ES-I3 (cell line): ENCODE results near the gene TFDP2.
A peak's percentile ranks its signal among the peaks of the same experiment; 100 is the strongest.

ENCODE experiments used
- H3K36me3 ChIP-seq: 2 replicates; pipeline ENCODE4 v1.6.1; 2013; ENCODE audit warnings: mild to moderate bottlenecking, low read length, control low read depth, moderate library complexity; ENCODE audit not compliant: insufficient read depth
- H3K4me1 ChIP-seq: 2 replicates; pipeline ENCODE4 v1.6.1; 2013; ENCODE audit warnings: mild to moderate bottlenecking, control low read depth, low read length; ENCODE audit not compliant: insufficient read depth
- H3K9ac ChIP-seq: 2 replicates; pipeline ENCODE4 v1.6.1; 2013; ENCODE audit warnings: low read depth, mild to moderate bottlenecking, low read length, moderate library complexity
- H3K9me3 ChIP-seq: 2 replicates; pipeline ENCODE4 v1.6.1; 2013; ENCODE audit warnings: mild to moderate bottlenecking, low read length, moderate library complexity; ENCODE audit not compliant: control insufficient read depth, insufficient read depth

The TFDP2 gene

GRCh38 chr3:142148792-142149672, at the start of gene TFDP2:
TSS of gene TFDP2 (minus strand) at chr3:142149544. CDS start at chr3:142101749, 47,795 bp downstream.
- Histone ChIP-seq H3K36me3 (no peaks in the 10 kb centered on the region), H3K9ac (peak within 1 kb of the TSS; percentile 66), H3K9me3 (no peaks in the 10 kb centered on the region), H3K4me1 (no peaks in the 10 kb centered on the region)

GRCh38 chr3:142188846-142189245, 39.5 kb upstream of the TFDP2 start:
- Histone ChIP-seq H3K36me3 (peaks cover 4% of the 10 kb centered on the region; the same call in 1 of the 2 replicates), H3K4me1 (no peaks in the 10 kb centered on the region), H3K9ac (no peak overlapping the region), H3K9me3 (no peaks in the 10 kb centered on the region; the same call in 1 of the 2 replicates)

- H3K9me3 ChIP-seq: no peaks in the 10 kb centered on the region
- H3K9ac ChIP-seq: no peak overlapping the region
- H3K4me1 ChIP-seq: no peaks in the 10 kb centered on the region
- no peaks in the 10 kb centered on the region; the same call in 1 of the 2 replicates for H3K36me3 ChIP-seq
Observed at GRCh38 chr3:142180761-142181362, 31.5 kb upstream of the TFDP2 start.

- Histone ChIP-seq H3K9ac (no peak overlapping the region), H3K36me3 (no peaks in the 10 kb centered on the region; the same call in 1 of the 2 replicates), H3K9me3 (no peaks in the 10 kb centered on the region), H3K4me1 (no peaks in the 10 kb centered on the region)
Observed at GRCh38 chr3:142175478-142175877, 26.1 kb upstream of the TFDP2 start.

GRCh38 chr3:142174559-142174958, 25.2 kb upstream of the TFDP2 start:
- Histone ChIP-seq H3K4me1 (0 out of 2 replicates have a peak, but pooled peaks cover 4% of the 10 kb centered on the region), H3K36me3 (no peaks in the 10 kb centered on the region), H3K9ac (no peak overlapping the region), H3K9me3 (no peaks in the 10 kb centered on the region)

- Histone ChIP-seq H3K36me3 (no peaks in the 10 kb centered on the region), H3K9ac (no peak overlapping the region), H3K9me3 (no peaks in the 10 kb centered on the region), H3K4me1 (peaks cover 13% of the 10 kb centered on the region)
Observed at GRCh38 chr3:142168514-142168913, 19.2 kb upstream of the TFDP2 start.

GRCh38 chr3:142165194-142165593, 15.8 kb upstream of the TFDP2 start:
- H3K9ac ChIP-seq: no peak overlapping the region
- no peaks in the 10 kb centered on the region for H3K9me3 ChIP-seq
- no peaks in the 10 kb centered on the region for H3K36me3 ChIP-seq
- H3K4me1 ChIP-seq: peaks cover 12% of the 10 kb centered on the region

GRCh38 chr3:142159083-142159740, 9.9 kb upstream of the TFDP2 start:
- Histone ChIP-seq H3K9ac (no peak overlapping the region), H3K9me3 (no peaks in the 10 kb centered on the region), H3K36me3 (no peaks in the 10 kb centered on the region), H3K4me1 (no peaks in the 10 kb centered on the region)

- no peak overlapping the region for H3K9ac ChIP-seq
Observed at GRCh38 chr3:142154186-142154585, 4.8 kb upstream of the TFDP2 start.

GRCh38 chr3:142152384-142152783, 3.0 kb upstream of the TFDP2 start:
- Histone ChIP-seq H3K9ac (no peak overlapping the region), H3K9me3 (no peaks in the 10 kb centered on the region), H3K36me3 (no peaks in the 10 kb centered on the region), H3K4me1 (no peaks in the 10 kb centered on the region)

More at GRCh38 chr3:142154186-142154585, 4.8 kb upstream of the TFDP2 start:
- Histone ChIP-seq H3K4me1 (no peaks in the 10 kb centered on the region), H3K9me3 (no peaks in the 10 kb centered on the region), H3K36me3 (no peaks in the 10 kb centered on the region)

GRCh38 chr3:142151828-142152227, 2.5 kb upstream of the TFDP2 start:
- H3K4me1 ChIP-seq: no peaks in the 10 kb centered on the region
- no peaks in the 10 kb centered on the region for H3K36me3 ChIP-seq
- no peaks in the 10 kb centered on the region for H3K9me3 ChIP-seq
- H3K9ac ChIP-seq: no peak overlapping the region

- no peaks in the 10 kb centered on the region for H3K4me1 ChIP-seq
- no peaks in the 10 kb centered on the region for H3K9me3 ChIP-seq
- no peaks in the 10 kb centered on the region for H3K36me3 ChIP-seq
- H3K9ac ChIP-seq: no peak overlapping the region
Observed at GRCh38 chr3:142151240-142151639, 1.9 kb upstream of the TFDP2 start.

- Histone ChIP-seq H3K9ac (no peak overlapping the region; the same call in 1 of the 2 replicates), H3K9me3 (no peaks in the 10 kb centered on the region), H3K4me1 (no peaks in the 10 kb centered on the region), H3K36me3 (no peaks in the 10 kb centered on the region)
Observed at GRCh38 chr3:142150271-142150670, 927 bp upstream of the TFDP2 start.

- no peaks in the 10 kb centered on the region for H3K9me3 ChIP-seq
- H3K36me3 ChIP-seq: no peaks in the 10 kb centered on the region
- H3K9ac ChIP-seq: peak overlapping the region; percentile 66; the same call in 1 of the 2 replicates
- no peaks in the 10 kb centered on the region for H3K4me1 ChIP-seq
Observed at GRCh38 chr3:142149673-142149992, 289 bp upstream of the TFDP2 start.
